HG02623 (cell line): ENCODE measurements around the gene C12orf75.
"Not testable (repeated sequence)": the region's sequence is repeated elsewhere in the genome, so short reads cannot be mapped to it uniquely, and the experiment has no call there.

ENCODE experiments used
- ATAC-seq: cut with Tn5 transposase; IDR thresholded peaks from one replicate; pipeline ENCODE4 v1.9.1; 2021; ENCODE audit warnings: moderate library complexity; ENCODE audit not compliant: unreplicated experiment

The C12orf75 gene

GRCh38 chr12:105368047-105368646, 37.7 kb downstream of the C12orf75 start:
- ATAC-seq = no peak

- ATAC-seq = no peak
Observed at GRCh38 chr12:105369014-105369413, 38.5 kb downstream of the C12orf75 start.

GRCh38 chr12:105374303-105374702, 43.8 kb downstream of the C12orf75 start:
- no peak for ATAC-seq

GRCh38 chr12:105377077-105377476, 46.6 kb downstream of the C12orf75 start:
- ATAC-seq = no peak

- no peak for ATAC-seq
Observed at GRCh38 chr12:105378911-105379310, 48.4 kb downstream of the C12orf75 start.

- ATAC-seq = no peak
Observed at GRCh38 chr12:105382771-105383622, 52.5 kb downstream of the C12orf75 start.

- ATAC-seq = no peak
Observed at GRCh38 chr12:105384220-105384619, 53.7 kb downstream of the C12orf75 start.

- no peak for ATAC-seq
Observed at GRCh38 chr12:105384916-105385535, 54.5 kb downstream of the C12orf75 start.

GRCh38 chr12:105386431-105386830, 55.9 kb downstream of the C12orf75 start:
- ATAC-seq = no peak

- ATAC-seq = no peak
Observed at GRCh38 chr12:105391231-105391630, 60.7 kb downstream of the C12orf75 start.

- ATAC-seq = no peak
Observed at GRCh38 chr12:105393587-105393986, 63.1 kb downstream of the C12orf75 start.

GRCh38 chr12:105396024-105396423, 65.5 kb downstream of the C12orf75 start:
- ATAC-seq = no peak

GRCh38 chr12:105396983-105397382, 66.5 kb downstream of the C12orf75 start:
- no peak for ATAC-seq

- ATAC-seq = no peak
Observed at GRCh38 chr12:105398930-105399329, 68.4 kb downstream of the C12orf75 start.

- no peak for ATAC-seq
Observed at GRCh38 chr12:105399428-105400081, 69.1 kb downstream of the C12orf75 start.

GRCh38 chr12:105400227-105400626, 69.7 kb downstream of the C12orf75 start:
- no peak for ATAC-seq

- no peak for ATAC-seq
Observed at GRCh38 chr12:105401198-105401597, 70.7 kb downstream of the C12orf75 start.

GRCh38 chr12:105402366-105402765, 71.9 kb downstream of the C12orf75 start:
- ATAC-seq = no peak

- ATAC-seq = no peak
Observed at GRCh38 chr12:105403095-105403494, 72.6 kb downstream of the C12orf75 start.

- ATAC-seq = not testable (repeated sequence)
Observed at GRCh38 chr12:105404134-105404533, 73.6 kb downstream of the C12orf75 start.

GRCh38 chr12:105406497-105406896, 76.0 kb downstream of the C12orf75 start:
- ATAC-seq = no peak
